ENCODE data around the gene CIZ1.

DNA sequence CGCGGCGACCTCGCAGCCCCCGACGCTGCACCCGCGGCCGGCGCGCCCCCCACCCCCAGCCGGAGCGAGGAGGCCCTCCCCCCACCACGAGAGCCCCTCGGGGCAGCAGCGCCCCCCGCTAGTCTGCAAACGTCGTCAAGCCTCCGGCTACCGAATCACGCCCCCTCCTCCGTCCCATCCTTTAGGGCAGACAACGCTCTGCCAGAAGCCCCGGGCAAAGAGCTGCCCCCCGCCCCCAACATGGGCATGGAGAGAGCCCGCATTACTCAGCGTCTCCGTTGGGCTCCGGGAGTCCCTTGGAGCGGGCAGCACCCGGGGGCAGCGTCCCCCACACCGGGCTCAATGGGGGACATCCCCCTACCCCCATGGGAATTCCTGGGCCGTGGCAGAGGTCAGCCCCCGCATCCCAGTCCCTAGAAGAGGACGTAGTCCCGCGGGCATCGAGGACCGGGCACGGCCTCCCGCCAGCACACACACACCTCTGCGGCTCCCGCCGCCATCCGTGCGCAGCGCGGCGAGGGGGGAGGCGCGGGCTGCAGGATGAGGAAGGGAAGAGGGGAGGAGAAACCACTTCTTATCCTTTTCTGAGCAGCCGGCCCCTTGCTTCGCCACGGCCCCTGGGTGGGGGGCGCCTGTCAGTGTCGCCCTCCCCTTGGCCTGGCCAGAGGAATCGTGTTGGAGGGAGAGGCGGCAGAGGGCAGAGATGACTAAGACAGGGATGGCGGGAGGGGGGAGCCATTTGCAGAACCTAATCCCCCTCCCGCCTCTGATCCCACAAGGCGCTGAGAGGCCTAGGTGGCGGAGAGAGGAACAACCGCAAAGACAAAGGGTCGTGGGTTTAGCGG is 12.6 kb upstream of the CIZ1 start:
- TF ChIP-seq, protein P1, sequence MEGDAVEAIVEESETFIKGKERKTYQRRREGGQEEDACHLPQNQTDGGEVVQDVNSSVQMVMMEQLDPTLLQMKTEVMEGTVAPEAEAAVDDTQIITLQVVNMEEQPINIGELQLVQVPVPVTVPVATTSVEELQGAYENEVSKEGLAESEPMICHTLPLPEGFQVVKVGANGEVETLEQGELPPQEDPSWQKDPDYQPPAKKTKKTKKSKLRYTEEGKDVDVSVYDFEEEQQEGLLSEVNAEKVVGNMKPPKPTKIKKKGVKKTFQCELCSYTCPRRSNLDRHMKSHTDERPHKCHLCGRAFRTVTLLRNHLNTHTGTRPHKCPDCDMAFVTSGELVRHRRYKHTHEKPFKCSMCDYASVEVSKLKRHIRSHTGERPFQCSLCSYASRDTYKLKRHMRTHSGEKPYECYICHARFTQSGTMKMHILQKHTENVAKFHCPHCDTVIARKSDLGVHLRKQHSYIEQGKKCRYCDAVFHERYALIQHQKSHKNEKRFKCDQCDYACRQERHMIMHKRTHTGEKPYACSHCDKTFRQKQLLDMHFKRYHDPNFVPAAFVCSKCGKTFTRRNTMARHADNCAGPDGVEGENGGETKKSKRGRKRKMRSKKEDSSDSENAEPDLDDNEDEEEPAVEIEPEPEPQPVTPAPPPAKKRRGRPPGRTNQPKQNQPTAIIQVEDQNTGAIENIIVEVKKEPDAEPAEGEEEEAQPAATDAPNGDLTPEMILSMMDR (IDR thresholded peaks at IDR 0.05): no peak
- peak in 1 of 3 donors; percentile 10 for TF ChIP-seq POLR2A (IDR thresholded peaks at IDR 0.05)
